Chondrocyte (in vitro differentiated cells): ENCODE data around the gene IFT43. TPM values are rescaled to one million over a fixed set of nuclear protein-coding genes. Genes with fewer than 3 reads are reported as not detected.
A peak's percentile ranks its signal among the peaks of the same experiment; 100 is the strongest.

ENCODE experiments used
- DNase-seq: peaks from one replicate; pipeline ENCODE4 v3.0.0; 2021; ENCODE audit warnings: mixed read lengths, low spot score
- H3K27ac Mint-ChIP-seq: one replicate; pipeline ENCODE4 v1.8.0; 2021; ENCODE audit warnings: mild to moderate bottlenecking, moderate library complexity, mixed read lengths; ENCODE audit not compliant: unreplicated experiment
- H3K27me3 Mint-ChIP-seq: 2 replicates; pipeline ENCODE4 v1.8.0; 2021; ENCODE audit warnings: low read depth, mixed read lengths
- H3K36me3 Mint-ChIP-seq: 2 replicates; pipeline ENCODE4 v1.8.0; 2021; ENCODE audit warnings: low read depth, mixed read lengths
- H3K4me1 Mint-ChIP-seq: 2 replicates; pipeline ENCODE4 v1.8.0; 2021; ENCODE audit warnings: low read depth, mild to moderate bottlenecking, mixed read lengths
- H3K4me3 Mint-ChIP-seq: one replicate; pipeline ENCODE4 v1.8.0; 2021; ENCODE audit warnings: mild to moderate bottlenecking, moderate library complexity, mixed read lengths; ENCODE audit not compliant: unreplicated experiment
- H3K9me3 Mint-ChIP-seq: 2 replicates; pipeline ENCODE4 v1.8.0; 2021; ENCODE audit warnings: low read depth, mixed read lengths
- CTCF ChIP-seq: fragments of 200-600 bp; sonication (generic); IDR thresholded peaks from 2 replicates; pipeline ENCODE4 v1.5.0; 2021; ENCODE audit warnings: antibody characterized with exemption, mild to moderate bottlenecking, moderate library complexity
- total RNA-seq: library from RNA; stranded (reverse); gene quantifications from 3 replicates; pipeline ENCODE4 v1.2.1, GENCODE V29; 2021

Gene IFT43
- total RNA-seq, 1 donor from 2014 or later, result 28.2 TPM

GRCh38 chr14:76067536-76067935 lies 82.0 kb downstream of the IFT43 start:
- Mint-ChIP-seq H3K27ac (peak overlapping the region; percentile 65), H3K9me3 (peaks cover 9% of the 10 kb centered on the region), H3K4me1 (no peaks in the 10 kb centered on the region), H3K27me3 (no peaks in the 10 kb centered on the region), H3K36me3 (peaks cover 42% of the 10 kb centered on the region), H3K4me3 (no peak overlapping the region)
- no peak for DNase-seq
- no peak for TF ChIP-seq CTCF

- H3K9me3 Mint-ChIP-seq, result no peaks in the 10 kb centered on the region
Observed at GRCh38 chr14:76073717-76074116, 88.2 kb downstream of the IFT43 start.

GRCh38 chr14:76077340-76077739 lies 91.8 kb downstream of the IFT43 start:
- TF ChIP-seq CTCF, result no peak
- Mint-ChIP-seq H3K4me3 (no peak overlapping the region), H3K4me1 (no peaks in the 10 kb centered on the region), H3K27me3 (no peaks in the 10 kb centered on the region), H3K36me3 (peaks cover 7% of the 10 kb centered on the region), H3K9me3 (no peaks in the 10 kb centered on the region), H3K27ac (no peak overlapping the region)
- DNase-seq, result no peak

More at GRCh38 chr14:76073717-76074116, 88.2 kb downstream of the IFT43 start:
- TF ChIP-seq CTCF, result no peak
- peaks cover 18% of the 10 kb centered on the region for H3K36me3 Mint-ChIP-seq
- DNase-seq, result no peak
- H3K4me1 Mint-ChIP-seq, result no peaks in the 10 kb centered on the region
- no peak overlapping the region for H3K27ac Mint-ChIP-seq
- no peaks in the 10 kb centered on the region for H3K27me3 Mint-ChIP-seq
- no peak overlapping the region for H3K4me3 Mint-ChIP-seq

GRCh38 chr14:76078501-76078900 lies 92.9 kb downstream of the IFT43 start:
- no peak overlapping the region for H3K4me3 Mint-ChIP-seq
- no peaks in the 10 kb centered on the region for H3K27me3 Mint-ChIP-seq
- no peak overlapping the region for H3K27ac Mint-ChIP-seq
- no peak for TF ChIP-seq CTCF
- H3K9me3 Mint-ChIP-seq, result no peaks in the 10 kb centered on the region
- no peaks in the 10 kb centered on the region for H3K4me1 Mint-ChIP-seq
- peaks cover 14% of the 10 kb centered on the region for H3K36me3 Mint-ChIP-seq
- DNase-seq, result no peak

GRCh38 chr14:76080025-76080424 lies 94.5 kb downstream of the IFT43 start:
- H3K27me3 Mint-ChIP-seq, result no peaks in the 10 kb centered on the region
- H3K4me3 Mint-ChIP-seq, result no peak overlapping the region
- no peak for DNase-seq
- peaks cover 9% of the 10 kb centered on the region for H3K36me3 Mint-ChIP-seq
- no peak overlapping the region for H3K27ac Mint-ChIP-seq
- H3K9me3 Mint-ChIP-seq, result no peaks in the 10 kb centered on the region
- TF ChIP-seq CTCF, result no peak
- H3K4me1 Mint-ChIP-seq, result no peaks in the 10 kb centered on the region
